NCI-H146 (cell line): ENCODE measurements around the gene CST6.
"Not testable (repeated sequence)": the region's sequence is repeated elsewhere in the genome, so short reads cannot be mapped to it uniquely, and the experiment has no call there.

Experiments used
- DNase-seq: peaks from one replicate; lab custom pipeline; 2025; lab: John Stamatoyannopoulos, UW

Gene CST6

GRCh38 chr11:65983589-65983987 lies 28.2 kb upstream of the CST6 start:
- no peak for DNase-seq

GRCh38 chr11:65987336-65987735 lies 24.5 kb upstream of the CST6 start:
- DNase-seq, result no peak

- DNase-seq, result peak; percentile 90
These were observed 22.8 kb upstream of the CST6 start for GRCh38 chr11:65988791-65989592.

DNA sequence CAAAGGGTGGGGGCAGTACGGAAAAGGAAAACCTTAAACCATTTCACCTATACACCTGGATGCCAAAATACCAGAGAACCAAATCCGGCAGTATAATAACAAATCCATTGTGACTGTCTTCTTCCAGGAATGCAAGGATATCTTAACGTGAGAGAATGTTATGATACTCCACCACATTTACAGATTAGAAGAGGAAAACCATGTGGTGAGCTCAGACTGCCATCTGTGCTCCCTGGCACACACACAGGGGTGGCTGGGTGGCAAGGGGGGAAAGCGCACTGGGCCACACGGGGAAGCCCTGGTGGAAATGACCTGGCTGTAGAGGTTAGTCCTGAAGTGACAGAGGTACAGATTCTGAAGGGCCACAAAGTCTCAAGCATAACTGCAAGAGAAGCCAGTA lies 19.8 kb upstream of the CST6 start:
- no peak for DNase-seq

- DNase-seq, result no peak
These were observed 14.5 kb upstream of the CST6 start for GRCh38 chr11:65997286-65997685.

GRCh38 chr11:66001942-66002647 lies 9.7 kb upstream of the CST6 start, which contains the start of the genes BANF1 and EIF1AD:
Gene BANF1 (plus strand): TSS chr11:66002503. CDS start chr11:66003251, 748 bp downstream.
Gene EIF1AD (minus strand): TSS chr11:66002157. CDS start chr11:66000389, 1,768 bp downstream.
- peak; percentile 98 for DNase-seq

DNA sequence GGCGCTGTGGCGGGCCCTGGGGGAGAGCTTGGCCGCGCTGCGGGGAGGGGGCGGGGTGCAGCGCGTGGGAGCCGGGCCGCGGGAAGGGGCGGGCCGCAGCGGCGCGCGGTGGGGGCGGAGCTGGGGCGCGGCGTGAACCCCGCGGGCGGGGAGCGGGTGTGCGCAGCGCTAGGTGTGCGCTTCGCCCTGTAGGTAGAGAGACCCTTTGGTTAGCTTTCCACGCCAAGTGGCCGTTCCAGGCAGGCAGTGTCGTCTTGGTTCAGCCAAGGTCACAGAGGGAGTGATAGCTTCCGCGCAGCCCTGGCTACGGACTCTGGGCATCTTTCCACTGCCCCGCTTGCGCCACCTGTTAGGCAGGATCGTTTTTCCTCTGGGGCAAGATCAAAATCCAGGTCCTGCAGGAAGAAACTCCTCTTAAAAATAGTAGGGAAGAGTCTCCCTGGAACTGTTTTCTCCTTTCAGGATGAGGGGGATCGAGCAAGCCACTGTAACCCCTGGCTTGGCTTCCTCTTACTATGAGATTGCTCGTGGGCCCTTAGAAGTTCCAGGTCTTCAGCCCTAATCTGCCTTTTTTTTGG lies 9.1 kb upstream of the CST6 start:
- no peak for DNase-seq

DNA sequence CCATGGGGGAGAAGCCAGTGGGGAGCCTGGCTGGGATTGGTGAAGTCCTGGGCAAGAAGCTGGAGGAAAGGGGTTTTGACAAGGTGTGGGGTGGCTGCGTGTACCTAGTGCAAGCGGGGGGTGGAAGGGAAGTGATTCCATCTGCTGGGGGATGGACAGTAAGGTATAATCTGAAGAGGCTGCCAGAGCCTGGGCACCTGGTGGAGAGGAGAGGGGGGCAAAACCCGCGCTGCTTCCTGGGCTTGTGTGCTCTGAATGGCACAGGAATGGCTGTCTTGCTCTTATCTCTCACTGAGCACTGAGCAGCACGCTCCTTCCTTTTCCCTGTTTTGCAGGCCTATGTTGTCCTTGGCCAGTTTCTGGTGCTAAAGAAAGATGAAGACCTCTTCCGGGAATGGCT lies 8.5 kb upstream of the CST6 start:
- DNase-seq, result no peak

- no peak for DNase-seq
These were observed 7.6 kb upstream of the CST6 start for GRCh38 chr11:66004186-66004585.

DNA sequence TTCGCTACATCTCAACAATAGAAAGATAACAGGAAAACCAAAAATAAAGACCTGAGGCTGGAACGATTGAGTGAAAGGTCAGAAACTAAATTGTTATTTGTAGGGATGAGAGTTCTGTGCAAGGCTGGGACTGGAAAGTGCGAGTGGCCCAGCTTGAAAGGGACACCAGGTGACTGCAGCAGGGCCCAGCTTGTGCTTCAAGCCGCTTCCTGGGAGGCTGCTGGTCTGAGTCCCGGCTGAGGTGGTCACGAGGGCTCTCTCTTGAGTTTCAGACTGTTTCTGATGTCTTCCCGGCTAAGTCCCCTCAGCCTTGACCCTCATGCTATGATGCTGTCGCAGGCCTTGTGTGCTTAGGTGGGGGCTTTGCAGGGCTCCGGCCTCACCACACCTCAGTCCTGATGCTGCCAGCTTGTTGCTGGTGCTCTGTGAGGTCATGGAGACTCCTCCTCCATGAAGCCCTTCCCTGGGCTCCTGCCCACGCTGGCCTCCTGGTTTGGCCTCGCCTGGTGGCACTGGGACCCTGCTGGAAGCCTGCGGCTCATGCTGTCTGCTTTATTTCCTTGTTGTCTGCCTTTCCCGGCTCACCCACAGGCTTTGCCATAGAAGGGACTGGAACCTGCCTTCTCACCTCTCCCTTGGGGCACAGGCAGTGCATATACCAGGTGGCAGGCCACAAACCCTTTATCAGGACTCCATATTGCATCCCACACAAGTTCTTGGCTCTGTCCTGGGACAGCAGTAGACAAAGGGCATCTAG lies 5.5 kb upstream of the CST6 start:
- DNase-seq, result no peak

DNA sequence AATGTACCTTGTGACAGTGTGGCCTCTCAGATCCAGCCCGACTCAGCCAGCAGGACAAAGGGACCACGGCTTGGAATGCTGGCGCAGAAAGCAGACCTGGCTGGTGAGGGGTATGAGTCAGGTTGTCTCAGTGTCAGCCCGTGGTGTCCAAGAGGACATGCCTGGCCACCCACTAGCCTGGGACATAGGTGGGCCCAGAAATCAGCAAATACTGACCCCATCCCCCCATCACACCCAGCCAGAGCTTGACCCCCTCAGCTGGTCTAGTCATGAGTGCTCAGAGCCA lies 5.0 kb upstream of the CST6 start:
- DNase-seq, result no peak

DNA sequence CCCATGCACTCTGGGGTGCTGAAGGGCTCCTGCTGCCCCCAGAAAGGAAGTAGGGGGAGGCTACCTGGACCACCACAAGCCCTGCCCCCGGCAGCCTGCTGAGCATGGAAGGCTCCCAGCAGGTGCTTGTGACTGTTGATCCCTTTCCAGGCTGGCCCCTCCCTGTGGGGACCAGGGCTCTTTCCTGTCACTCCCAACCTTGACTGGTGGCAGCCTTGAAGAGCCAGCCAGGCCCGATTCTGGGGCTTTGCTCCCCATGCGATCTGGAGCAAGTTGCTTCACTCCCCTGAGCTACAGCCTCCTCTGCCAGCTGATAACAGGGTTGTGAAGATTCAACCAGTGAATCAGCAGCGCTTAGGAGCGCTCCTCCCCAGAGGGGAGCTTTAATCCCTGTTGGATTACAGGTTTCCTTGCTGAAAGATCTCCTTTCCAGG lies 4.6 kb upstream of the CST6 start:
- no peak for DNase-seq

- no peak for DNase-seq
These were observed 3.7 kb upstream of the CST6 start for GRCh38 chr11:66008095-66008467.

DNA sequence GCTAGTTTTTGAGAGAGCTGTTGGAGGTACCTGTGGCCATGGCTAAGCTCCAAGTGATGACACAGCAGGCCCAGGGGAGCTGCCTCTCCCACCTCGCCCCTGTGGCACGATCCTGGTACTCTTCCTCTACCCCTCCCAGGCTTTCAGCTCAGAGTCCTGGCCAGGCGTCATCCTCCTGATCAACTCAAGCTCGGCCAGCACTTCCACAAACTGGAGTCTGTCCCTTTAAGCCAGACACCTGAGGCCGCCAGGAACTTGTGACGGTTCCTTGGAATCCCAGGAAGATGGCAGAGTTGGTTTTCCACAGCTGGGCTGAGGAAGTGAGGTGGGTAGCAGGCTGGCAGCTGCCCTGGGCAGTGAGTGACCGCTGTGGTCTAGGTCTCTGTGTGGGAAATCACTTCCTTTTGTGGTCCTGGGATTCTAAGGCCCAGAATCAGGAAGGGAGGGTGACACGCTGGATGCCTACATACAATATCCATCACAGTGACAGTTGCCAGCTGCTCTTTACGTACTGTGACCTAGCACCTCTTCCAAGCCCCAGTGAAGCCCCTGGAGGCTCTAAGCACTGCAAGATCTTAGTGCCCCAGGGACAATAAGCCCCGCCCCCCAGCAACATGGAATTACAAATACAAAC lies 3.2 kb upstream of the CST6 start:
- no peak for DNase-seq

DNA sequence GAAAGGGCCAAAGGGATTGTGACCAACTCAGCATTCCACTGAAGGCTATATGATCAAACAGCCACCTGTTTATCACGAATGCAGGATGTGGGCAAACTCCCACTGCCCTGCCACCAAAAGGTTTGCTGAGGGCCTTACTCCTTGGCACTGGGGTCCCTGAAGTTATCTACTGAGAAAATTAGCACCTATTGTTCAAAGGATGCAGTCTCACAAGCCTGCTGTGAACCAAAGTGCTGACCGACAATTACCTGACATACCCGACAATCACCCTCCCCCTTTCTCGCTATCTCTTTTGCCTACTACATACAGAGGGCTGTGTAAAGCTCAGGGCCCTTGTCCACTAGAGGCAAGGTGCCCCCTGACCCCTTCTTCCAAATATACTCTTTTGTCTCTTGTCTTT lies 1.8 kb upstream of the CST6 start:
- not testable (repeated sequence) for DNase-seq

- DNase-seq, result no peak
These were observed 496 bp upstream of the CST6 start for GRCh38 chr11:66011239-66011784.

DNA sequence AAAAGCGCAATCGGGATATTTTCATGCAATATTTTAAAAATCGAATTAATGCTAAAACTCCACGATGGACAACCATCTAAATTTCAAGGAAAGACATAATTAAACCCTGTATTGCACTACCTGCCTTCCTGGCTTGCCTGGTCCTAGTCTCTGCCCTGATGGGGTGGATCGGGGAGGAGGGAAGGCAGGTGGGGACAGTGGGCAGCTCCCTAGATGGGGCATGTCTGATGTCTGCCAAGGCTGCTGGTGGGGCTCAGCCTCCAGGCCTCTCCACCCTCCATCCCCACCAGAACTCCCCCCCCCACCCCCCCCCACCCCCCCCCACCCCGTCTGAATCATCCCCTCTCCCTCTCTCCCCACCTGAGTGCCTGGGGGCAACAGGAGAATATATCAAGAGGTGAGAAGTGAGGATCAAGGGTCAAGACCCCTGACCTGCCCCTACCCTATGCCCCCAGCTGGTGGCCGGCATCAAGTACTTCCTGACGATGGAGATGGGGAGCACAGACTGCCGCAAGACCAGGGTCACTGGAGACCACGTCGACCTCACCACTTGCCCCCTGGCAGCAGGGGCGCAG lies 650 bp downstream of the CST6 start:
- no peak for DNase-seq

DNA sequence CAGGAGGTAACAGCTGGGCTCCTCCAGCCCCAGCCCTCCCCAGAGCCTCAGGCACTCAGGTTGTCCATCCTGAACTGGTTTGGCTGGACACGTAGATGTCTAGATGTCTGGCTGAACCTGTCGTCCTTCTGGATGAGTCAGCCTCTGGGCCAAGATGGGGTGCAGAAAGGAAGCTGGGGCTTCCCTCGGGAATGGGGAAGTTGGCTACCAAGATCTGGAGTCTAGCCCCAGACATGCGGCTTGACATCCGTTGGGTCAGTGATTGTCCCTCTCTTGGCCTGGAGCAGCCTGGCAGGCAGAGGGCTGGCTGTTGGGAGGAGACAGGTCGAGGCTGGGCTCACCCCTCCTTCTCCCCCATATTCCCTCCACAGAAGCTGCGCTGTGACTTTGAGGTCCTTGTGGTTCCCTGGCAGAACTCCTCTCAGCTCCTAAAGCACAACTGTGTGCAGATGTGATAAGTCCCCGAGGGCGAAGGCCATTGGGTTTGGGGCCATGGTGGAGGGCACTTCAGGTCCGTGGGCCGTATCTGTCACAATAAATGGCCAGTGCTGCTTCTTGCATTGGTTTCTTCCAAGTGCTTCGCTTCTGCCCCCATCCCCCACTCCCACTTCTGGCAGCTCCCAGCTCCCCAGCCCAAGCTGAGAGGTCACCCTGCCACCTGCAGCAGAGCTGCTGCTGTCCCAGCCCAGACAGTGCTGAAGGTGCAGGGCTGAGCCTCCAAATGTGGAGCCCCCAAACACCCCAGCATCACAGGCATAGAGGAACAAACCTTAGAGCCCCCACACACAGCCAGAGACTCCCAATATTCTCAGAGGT lies 1.3 kb downstream of the CST6 start:
- no peak for DNase-seq

GRCh38 chr11:66013762-66014100 lies 1.9 kb downstream of the CST6 start:
- DNase-seq, result no peak

- DNase-seq, result no peak
These were observed 3.1 kb downstream of the CST6 start for GRCh38 chr11:66014804-66015453.
